A549 treated with AZD9567 at 1 μM for 4 hours (cell line): ENCODE data around the gene SHBG. TPM values are rescaled to one million over a fixed set of nuclear protein-coding genes. Genes with fewer than 3 reads are reported as not detected.

Experiments
- total RNA-seq: library from RNA; stranded (reverse); fragments of 200-300 nt; extraction: Qiagen RNA extraction; gene quantifications from 5 replicates; pipeline ENCODE4 v1.2.3, GENCODE V29; 2022; ENCODE audit not compliant: insufficient read depth

The SHBG gene, protein sequence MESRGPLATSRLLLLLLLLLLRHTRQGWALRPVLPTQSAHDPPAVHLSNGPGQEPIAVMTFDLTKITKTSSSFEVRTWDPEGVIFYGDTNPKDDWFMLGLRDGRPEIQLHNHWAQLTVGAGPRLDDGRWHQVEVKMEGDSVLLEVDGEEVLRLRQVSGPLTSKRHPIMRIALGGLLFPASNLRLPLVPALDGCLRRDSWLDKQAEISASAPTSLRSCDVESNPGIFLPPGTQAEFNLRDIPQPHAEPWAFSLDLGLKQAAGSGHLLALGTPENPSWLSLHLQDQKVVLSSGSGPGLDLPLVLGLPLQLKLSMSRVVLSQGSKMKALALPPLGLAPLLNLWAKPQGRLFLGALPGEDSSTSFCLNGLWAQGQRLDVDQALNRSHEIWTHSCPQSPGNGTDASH
- total RNA-seq: 0.47 to 1.00 TPM (median 0.70 TPM) in 4 of 5 replicates, not detected in the other

GRCh38 chr17:7629939-7630571 is at the start of gene SHBG:
SHBG (plus strand) TSS chr17:7630135; CDS start chr17:7630173, 38 bp downstream.

DNA sequence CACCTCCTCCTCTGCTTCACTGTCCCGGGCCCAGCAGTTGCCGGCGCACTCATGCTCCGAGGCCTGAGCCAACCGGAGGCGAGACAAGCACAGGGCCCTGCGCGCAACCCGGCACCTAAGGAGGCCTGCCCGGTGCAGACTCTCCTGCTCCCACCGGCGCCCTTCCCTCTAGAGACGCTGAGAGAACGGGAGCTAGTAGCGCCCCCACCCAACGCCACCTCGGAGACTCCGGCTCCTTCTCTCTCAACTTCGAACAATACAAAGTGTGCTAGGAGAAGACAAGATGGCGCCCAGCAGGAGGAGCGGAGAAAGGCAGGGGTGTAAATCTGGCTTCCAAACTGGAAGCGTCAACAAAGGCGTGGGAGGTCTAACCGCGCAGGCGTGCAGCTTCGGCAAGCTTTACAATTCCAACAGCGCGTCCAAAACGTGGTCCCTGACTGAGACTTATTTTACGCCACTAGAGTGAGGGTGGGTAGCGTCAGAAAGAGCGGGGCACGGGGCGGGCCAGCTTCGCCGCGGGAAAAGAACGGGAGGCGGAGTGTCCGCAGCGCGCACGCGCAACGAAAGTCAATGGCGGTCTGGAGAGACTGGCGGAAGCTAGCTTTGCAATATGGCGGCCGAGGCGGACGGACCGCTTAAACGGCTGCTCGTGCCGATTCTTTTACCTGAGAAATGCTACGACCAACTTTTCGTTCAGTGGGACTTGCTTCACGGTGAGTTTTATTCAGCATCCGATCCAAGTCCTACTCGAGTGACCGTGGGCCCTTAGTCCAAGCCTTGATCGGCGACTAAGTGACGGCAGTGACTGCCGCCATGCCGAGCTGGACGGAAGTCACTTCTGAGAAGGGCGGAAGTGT is 46.5 kb upstream of the SHBG start, which contains the start of gene MPDU1:
Gene MPDU1 (plus strand): TSS at position 600 of the 857 bp plus-strand sequence. CDS start 11 bp downstream, at position 611.

DNA sequence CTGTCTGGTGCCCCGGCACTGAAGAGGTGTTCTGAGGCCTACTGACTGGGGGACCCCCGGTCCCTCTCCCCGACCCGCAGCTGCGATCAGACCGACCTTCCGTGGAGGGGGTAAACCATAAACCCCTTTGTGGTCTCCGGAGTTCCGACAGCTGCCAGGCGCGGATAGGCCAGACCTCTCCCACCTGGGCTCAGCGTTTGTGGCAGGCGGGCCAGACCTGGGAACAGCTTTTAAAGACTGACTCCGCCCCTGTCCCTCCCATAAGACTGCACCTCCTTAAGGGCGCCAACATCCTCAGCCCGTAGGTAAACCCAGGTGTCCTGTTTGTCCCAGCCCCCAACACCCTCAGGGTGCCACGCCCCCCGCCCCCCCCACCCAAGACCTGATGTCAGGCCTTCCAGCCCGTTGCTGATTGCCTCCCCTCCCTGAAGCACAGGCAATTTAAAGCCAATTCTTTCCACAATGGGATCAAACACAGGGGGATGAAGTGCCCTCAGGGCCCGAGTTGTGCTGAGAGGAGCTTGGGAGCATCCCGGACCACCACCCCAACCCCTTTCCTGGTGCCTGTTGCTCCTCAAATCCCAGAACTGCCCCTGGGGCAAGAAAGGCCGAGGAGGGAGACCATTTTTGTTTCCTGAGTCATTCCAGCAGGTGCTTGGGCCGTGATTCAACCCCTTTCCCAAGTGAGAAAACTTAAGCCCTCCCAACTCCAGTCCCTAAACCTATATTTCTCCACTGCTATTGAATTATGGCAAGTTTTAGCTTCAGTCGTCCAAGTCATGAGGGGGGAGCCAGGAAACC is 39.8 kb upstream of the SHBG start, which contains the start of gene SOX15:
Gene SOX15 (minus strand): TSS at position 204 of the 801 bp plus-strand sequence. CDS start 418 bp downstream, outside the sequence.

DNA sequence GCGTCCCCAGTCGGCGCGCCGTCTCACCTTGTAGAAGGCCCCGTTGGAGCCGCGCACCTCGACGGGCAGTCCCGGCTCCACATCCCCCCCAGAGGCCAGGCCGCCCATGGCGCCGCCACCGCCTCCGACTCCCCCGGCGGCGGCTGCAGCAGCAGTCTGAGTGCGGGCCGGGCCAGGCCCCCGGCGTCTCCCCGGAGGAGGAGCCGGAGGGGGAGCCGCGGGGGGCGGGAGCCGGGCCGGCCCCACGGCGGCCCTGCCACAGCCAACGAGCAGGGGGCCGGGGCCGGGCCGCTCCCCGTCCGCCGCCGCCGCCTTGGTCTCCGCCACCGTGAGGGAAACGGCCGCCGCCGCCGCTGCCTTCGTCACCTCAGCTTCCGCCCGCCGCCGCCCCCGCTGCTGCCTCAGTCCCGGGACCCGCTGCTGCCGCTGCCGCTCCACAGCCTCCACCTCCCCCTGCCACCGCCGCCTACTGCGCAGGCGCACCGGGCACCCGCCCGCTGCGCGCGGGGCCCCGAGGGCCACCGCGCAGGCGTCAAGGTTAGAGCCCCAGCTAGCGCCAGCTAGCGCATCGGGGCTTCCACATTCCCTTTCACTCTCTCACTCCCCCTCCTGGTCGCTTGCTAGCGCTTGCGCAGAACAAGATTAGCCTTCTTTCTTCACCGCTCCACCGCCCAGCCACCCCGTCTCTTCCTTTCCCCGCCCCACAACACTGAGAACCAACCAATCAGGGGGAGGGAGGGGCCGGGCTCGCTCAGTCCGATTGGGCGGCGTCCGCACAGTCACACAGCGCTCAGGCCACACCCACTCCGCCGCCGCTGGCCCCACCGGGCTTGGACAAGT is 15.3 kb upstream of the SHBG start, which contains the start of gene FXR2:
Gene FXR2 (minus strand): TSS at position 473 of the 840 bp plus-strand sequence. CDS start 365 bp downstream, at position 108.

DNA sequence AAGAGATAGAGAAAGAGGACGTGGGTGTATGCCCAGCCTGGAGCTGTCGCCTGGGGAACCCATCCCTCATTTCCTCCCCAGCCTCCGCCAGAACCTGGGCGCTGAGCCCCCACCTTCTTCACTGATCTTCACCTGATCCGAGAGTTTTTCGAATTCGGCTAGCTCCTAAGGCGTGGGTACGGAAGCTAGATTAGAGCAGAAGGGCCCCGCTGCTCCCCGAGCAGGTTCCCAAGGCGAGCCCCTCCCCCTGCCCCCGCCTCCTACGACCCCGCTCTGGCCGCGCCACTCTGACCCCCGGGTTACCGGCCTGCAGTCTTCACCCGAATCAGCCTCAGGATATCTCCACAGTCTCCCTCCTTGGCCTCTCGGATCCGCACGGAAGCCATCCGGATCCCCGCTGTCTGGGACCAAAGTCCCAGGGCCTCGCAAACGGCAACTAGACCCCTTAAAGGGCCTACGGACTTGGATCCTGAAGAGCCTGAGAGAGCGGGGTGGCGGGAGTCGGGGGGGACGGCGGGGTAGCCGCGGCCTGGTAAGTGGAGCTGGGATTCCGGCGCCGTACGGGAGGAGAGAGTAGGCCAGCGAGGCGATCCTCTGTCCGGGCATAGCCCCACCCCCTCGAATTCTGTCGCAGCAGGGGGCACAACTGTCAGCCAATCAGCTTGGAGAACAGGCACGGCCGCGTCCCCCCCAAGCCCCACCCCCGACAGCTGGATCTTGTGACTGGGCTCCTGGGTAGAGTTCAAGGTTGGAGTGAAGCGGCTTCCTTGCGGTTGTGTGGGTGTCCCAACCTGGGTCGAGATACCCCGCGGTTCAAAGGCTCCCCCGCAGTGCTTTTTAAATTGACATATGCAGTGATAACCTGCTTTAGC is 2.4 kb upstream of the SHBG start, which contains the start of gene SAT2:
Gene SAT2 (minus strand): TSS at position 572 of the 872 bp plus-strand sequence. CDS start 186 bp downstream, at position 386.

DNA sequence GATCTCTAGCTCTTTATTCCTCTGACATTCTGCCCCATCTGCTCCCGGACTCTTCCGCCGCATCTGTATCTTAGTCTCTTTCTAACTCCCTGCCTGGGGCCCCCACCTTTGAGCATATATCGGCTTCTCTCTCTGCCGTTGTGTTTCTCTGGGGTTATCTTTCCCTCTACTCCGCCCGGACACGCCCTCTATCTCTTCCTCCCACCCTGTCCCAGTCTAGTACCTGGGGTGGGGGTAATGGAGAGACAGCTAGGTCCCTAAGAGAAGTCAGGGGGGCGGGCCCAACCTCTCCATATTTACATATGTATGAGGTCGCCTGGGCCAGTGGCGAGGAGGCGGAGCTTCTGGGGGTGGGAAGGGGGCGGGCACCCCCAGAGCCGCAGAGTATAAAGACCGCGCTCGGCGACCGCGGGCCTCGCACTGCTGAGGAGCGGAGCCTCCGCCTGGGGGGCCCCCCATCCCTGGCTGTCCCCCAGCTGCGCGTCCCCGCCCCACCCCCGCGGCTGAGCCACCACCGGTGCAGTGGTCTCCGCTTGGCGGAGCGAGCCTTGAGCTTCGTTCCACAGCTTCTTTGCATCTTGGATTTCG is 20.7 kb downstream of the SHBG start, which contains the start of gene ATP1B2:
Gene ATP1B2 (plus strand): TSS at position 418 of the 588 bp plus-strand sequence. CDS start 593 bp downstream, outside the sequence.

Other genes with a start within 250 kb of the SHBG start
- gene TNK1, start 249.0 kb upstream of the SHBG start, total RNA-seq: 1.4 to 1.7 TPM (median 1.6 TPM) in 5 replicates
- gene PLSCR3, start 235.6 kb upstream of the SHBG start, total RNA-seq: 36.1 to 44.4 TPM (median 40.5 TPM) in 5 replicates
- gene TMEM256, start 226.0 kb upstream of the SHBG start, total RNA-seq: 181 to 231 TPM (median 208 TPM) in 5 replicates
- gene NLGN2, start 222.3 kb upstream of the SHBG start, total RNA-seq: 12.4 to 20.9 TPM (median 18.3 TPM) in 5 replicates
- gene SPEM1, start 209.8 kb upstream of the SHBG start, total RNA-seq: 0.08 TPM in 2 of 5 replicates, not detected in the others
- 0.05 to 0.07 TPM (median 0.05 TPM) in 3 of 5 replicates, not detected in the others for gene SPEM2, start 204.5 kb upstream of the SHBG start, total RNA-seq
- 0.02 to 0.06 TPM (median 0.02 TPM) in 3 of 5 replicates, not detected in the others for gene SPEM3, start 201.3 kb upstream of the SHBG start, total RNA-seq
- 7.5 to 12.0 TPM (median 11.6 TPM) in 5 replicates for gene TMEM102, start 194.7 kb upstream of the SHBG start, total RNA-seq
- gene FGF11, start 190.6 kb upstream of the SHBG start, total RNA-seq: 0.67 to 1.3 TPM (median 0.74 TPM) in 4 of 5 replicates, not detected in the other
- gene CHRNB1, start 185.1 kb upstream of the SHBG start, total RNA-seq: 5.7 to 17.4 TPM (median 8.1 TPM) in 5 replicates
- 17.6 to 21.8 TPM (median 20.5 TPM) in 5 replicates for gene ZBTB4, start 150.5 kb upstream of the SHBG start, total RNA-seq
- not detected in 5 replicates for gene SLC35G6, start 148.7 kb upstream of the SHBG start, total RNA-seq
- 74.1 to 103 TPM (median 95.9 TPM) in 5 replicates for gene POLR2A, start 145.8 kb upstream of the SHBG start, total RNA-seq
- 7.1 to 11.8 TPM (median 9.9 TPM) in 5 replicates for gene TNFSF12, start 81.1 kb upstream of the SHBG start, total RNA-seq
- gene TNFSF13, start 71.4 kb upstream of the SHBG start, total RNA-seq: 0.40 to 0.92 TPM (median 0.66 TPM) in 4 of 5 replicates, not detected in the other
- gene SENP3, start 68.2 kb upstream of the SHBG start, total RNA-seq: 70.1 to 96.6 TPM (median 91.7 TPM) in 5 replicates
- 23.5 to 28.8 TPM (median 28.1 TPM) in 5 replicates for gene CD68, start 50.5 kb upstream of the SHBG start, total RNA-seq
- gene MPDU1, start 46.3 kb upstream of the SHBG start, total RNA-seq: 112 to 167 TPM (median 117 TPM) in 5 replicates
- 0.17 to 0.42 TPM (median 0.28 TPM) in 4 of 5 replicates, not detected in the other for gene SOX15, start 40.0 kb upstream of the SHBG start, total RNA-seq
- gene FXR2, start 15.2 kb upstream of the SHBG start, total RNA-seq: 59.1 to 61.9 TPM (median 61.2 TPM) in 5 replicates
- gene SAT2, start 2.3 kb upstream of the SHBG start, total RNA-seq: 51.0 to 90.6 TPM (median 82.1 TPM) in 5 replicates
- 0.19 to 0.26 TPM (median 0.24 TPM) in 4 of 5 replicates, not detected in the other for gene ATP1B2, start 20.8 kb downstream of the SHBG start, total RNA-seq
- 42.8 to 46.9 TPM (median 44.9 TPM) in 5 replicates for gene TP53, start 57.4 kb downstream of the SHBG start, total RNA-seq
- gene WRAP53, start 58.3 kb downstream of the SHBG start, total RNA-seq: 39.9 to 45.3 TPM (median 43.7 TPM) in 5 replicates
- gene EFNB3, start 75.1 kb downstream of the SHBG start, total RNA-seq: 1.1 to 2.2 TPM (median 1.3 TPM) in 5 replicates
- 0.03 to 0.10 TPM (median 0.05 TPM) in 3 of 5 replicates, not detected in the others for gene DNAH2, start 87.6 kb downstream of the SHBG start, total RNA-seq
- gene KDM6B, start 204.1 kb downstream of the SHBG start, total RNA-seq: 6.7 to 19.5 TPM (median 13.5 TPM) in 5 replicates
- 0.79 to 1.4 TPM (median 1.2 TPM) in 4 of 5 replicates, not detected in the other for gene TMEM88, start 224.9 kb downstream of the SHBG start, total RNA-seq
- gene NAA38, start 227.4 kb downstream of the SHBG start, total RNA-seq: 115 to 231 TPM (median 227 TPM) in 5 replicates
- 17.6 to 22.9 TPM (median 19.7 TPM) in 5 replicates for gene CYB5D1, start 227.9 kb downstream of the SHBG start, total RNA-seq